Activated T-cell treated with anti-CD3 and anti-CD28 coated beads for 24 hours (primary cell): ENCODE results near the gene JADE2.
"Not testable (repeated sequence)": the region's sequence is repeated elsewhere in the genome, so short reads cannot be mapped to it uniquely, and the experiment has no call there.

Experiments
- DNase-seq: peaks from one replicate; pipeline ENCODE4 v3.0.0-alpha.2; 2020; ENCODE audit warnings: low read depth

JADE2 gene

GRCh38 chr5:134524826-134525682, at the start of gene JADE2:
TSS of gene JADE2 (plus strand) at chr5:134525670. CDS start at chr5:134535858, 10,188 bp downstream.
- peak; percentile 64 for DNase-seq

DNA sequence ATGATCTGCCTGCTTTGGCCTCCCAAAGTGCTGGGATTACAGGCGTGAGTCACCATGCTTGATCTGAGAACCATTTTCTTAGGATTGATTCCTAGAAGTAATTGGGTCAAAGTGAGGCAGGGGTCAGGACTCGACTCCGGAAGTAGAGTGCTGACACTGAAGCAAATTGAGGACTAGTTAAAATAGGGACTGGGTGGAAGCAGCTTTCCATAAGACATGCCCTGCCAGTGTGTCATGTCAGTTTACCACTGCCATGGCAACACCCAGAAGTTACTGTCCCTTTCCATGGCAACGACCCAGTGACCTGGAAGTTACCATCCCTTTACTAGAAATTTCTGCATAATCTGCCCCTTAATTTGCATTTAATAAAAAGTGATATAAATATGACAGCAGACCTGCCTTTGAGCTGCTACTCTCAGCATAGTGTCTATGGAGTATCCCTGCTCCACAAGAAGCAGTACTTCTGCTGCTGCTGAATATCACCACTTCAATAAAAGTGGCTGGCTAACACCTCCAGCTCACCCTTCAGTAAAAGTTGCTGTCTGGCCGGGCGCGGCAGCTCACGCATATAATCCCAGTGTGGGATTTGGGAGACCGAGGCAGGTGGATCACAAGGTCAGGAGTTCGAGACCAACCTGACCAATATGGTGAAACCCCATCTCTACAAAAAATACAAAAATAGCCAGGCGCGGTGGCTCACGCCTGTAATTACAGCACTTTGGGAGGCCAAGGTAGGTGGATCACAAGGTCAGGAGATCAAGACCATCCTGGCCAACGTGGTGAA, 47.8 kb upstream of the JADE2 start:
- DNase-seq, result no peak

GRCh38 chr5:134479839-134480238, 45.6 kb upstream of the JADE2 start:
- DNase-seq, result no peak

DNA sequence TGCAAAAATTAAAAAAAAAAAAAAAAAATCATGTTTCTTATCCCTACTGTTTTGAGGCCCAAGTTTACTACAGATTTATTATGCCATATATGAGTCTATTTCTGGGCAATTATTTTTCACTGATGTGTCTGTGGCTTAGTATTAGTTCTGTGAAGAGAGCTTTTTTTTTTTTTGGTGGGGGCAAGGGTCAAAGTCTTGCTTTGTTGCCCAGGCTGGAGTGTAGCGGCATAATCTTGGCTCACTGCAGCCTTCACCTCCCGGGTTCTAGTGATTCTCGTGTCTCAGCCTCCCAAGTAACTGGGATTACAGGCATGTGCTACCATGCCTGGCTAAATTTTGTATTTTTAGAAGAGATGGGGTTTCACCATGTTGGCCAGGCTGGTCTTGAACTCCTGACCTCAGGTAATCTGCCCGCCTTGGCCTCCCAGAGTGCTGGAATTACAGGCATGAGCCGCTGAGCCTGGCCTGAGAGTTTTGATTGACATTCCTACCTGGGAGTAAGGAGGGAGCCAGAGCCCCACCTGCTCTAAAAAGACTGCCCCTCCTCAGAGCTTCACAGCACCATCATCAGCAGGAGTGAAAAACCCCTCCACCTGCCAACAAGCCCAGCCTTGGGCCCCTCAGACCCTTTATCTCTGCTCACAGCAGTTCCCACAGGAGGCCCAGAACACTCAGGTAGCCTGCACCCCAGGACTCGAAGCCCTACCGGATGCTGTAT, 36.1 kb upstream of the JADE2 start:
- no peak for DNase-seq

GRCh38 chr5:134490255-134490924, 35.1 kb upstream of the JADE2 start:
- DNase-seq, result no peak

DNA sequence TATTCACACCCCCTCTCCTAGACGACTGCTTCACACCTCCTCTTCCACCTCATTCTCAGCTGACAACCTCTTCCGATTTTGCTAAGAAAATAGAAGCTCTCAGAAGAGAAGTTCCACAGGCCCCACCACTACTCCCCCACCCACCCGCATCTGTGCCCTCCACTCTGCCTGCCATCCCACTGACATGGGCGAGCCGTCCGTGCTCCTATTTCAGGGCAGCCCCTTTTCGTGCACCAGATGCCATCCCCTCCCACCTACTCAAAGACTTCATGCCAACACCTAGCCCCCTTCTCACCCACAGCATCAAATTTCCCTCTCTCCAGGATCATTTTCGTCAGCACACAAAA, 34.6 kb upstream of the JADE2 start:
- no peak for DNase-seq

GRCh38 chr5:134491841-134492442, 33.5 kb upstream of the JADE2 start:
- DNase-seq, result no peak

GRCh38 chr5:134492568-134492967, 32.9 kb upstream of the JADE2 start:
- no peak for DNase-seq

DNA sequence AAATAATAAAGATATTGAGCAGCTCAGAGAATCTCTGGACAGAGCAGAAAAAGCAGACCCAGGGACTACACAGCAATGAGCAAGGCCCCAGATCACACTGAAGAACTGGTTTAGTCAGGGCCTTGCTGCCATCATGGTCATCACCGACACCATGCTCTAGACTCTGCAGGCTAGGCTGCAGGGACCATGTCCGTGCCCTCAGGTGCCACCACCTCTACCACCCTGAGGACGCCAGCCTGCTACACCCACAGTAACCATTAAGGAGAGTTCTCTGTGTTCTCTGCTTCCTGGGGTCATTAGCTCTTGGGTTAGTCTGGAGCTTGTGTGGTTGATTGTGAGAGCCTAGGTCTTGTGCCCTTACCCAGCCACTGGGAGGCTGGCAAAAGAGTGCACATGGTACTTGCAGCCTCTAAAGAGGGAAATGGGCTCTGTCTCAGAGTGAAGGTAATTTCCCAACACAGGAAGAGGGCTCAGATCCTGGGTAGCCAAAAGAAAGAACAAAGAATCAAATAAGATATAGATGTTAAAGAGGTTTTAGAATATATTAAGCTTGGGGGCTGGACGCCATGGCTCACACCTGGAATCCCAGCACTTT, 31.9 kb upstream of the JADE2 start:
- no peak for DNase-seq

GRCh38 chr5:134494780-134495179, 30.7 kb upstream of the JADE2 start:
- no peak for DNase-seq

GRCh38 chr5:134499905-134500304, 25.6 kb upstream of the JADE2 start:
- DNase-seq, result not testable (repeated sequence)

GRCh38 chr5:134500699-134501430, 24.6 kb upstream of the JADE2 start:
- DNase-seq, result no peak

GRCh38 chr5:134502259-134502658, 23.2 kb upstream of the JADE2 start:
- DNase-seq, result no peak

GRCh38 chr5:134503088-134503936, 22.2 kb upstream of the JADE2 start:
- DNase-seq, result peak; percentile 58

GRCh38 chr5:134503937-134504437, 21.5 kb upstream of the JADE2 start:
- DNase-seq, result no peak

- DNase-seq, result no peak
These were observed 20.7 kb upstream of the JADE2 start for GRCh38 chr5:134504629-134505300.

DNA sequence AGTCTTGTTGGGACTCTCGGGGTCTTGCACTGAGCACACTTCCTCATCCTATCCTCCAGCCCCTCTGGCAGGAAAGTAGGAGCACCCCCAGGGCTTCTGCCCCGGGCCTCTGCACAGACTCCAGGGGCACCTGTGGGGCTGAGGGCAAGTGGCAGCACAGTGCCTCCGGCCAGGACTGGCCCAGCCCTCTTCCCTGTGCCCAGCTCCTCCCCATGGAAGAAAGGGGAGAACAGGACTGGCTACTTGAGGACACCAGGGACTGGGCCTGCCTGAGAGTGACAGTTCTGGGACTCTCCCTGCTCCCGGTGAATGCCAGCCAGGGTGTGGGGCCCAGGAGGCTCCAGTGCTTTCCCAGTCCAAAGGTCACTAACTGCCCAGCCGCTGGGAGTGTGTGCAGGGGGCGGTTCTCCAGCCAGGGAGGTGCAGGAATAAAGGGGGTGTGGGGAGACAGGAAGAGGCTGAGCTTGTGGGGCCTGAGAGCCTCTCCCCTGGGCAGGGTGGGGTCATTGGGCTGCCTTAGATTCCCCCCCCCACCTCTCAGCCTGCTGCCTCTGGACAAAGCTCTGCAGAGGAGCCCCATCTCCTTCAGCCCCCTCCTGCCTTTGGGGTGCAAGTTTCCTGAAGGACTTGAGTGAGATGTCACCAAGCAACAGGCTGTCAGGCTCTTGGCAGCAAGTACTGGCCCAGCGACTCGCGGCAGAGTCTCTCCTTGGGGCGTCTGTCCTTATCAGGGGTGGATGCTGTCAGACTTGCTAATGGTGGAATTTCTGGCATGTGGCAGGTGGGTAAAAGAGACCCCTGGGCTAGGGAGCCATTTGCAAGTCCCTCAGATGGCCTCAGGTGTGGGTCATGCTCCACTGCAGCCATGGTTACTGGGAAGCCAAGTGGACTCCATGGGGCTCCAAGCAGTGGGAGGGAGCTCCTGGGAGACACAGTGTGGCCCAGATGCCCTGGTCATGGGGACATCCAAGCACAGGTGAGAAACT, 19.1 kb upstream of the JADE2 start:
- DNase-seq, result no peak

DNA sequence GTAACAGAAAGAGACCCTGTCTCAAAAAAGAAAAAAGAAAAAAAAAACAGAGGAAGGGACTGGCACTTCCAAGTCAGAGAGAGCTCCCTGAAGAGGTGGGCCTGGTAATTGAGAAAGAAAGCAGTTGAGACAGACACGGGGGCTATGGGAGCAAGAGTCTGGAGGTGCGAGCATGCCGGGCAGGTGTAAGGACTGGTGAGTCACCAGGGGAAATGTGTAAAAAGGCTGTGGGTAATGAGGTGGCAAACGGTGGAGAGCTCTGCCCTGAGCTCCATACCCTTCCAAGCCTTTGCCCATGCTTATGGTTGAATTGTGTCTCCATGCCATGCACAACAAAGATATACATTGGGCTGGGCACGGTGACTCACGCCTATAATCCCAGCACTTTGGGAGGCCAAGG, 18.0 kb upstream of the JADE2 start:
- no peak for DNase-seq
